ENCODE measurements around the gene RGS19.

The RGS19 gene

GRCh38 chr20:64077876-64078551 lies 1.3 kb downstream of the RGS19 start:
- no peak for DNase-seq (ENCODE audit: low read depth in 2 of 2, low spot score in 1 of 2)

GRCh38 chr20:64077541-64077875 lies 1.8 kb downstream of the RGS19 start:
- DNase-seq (ENCODE audit: low read depth in 2 of 2, low spot score in 1 of 2): no peak

- no peak for DNase-seq (ENCODE audit: low read depth in 2 of 2, low spot score in 1 of 2)
Measured at GRCh38 chr20:64077094-64077493, 2.2 kb downstream of the RGS19 start.

- DNase-seq (ENCODE audit: low read depth in 2 of 2, low spot score in 1 of 2): no peak
Measured at GRCh38 chr20:64076061-64076997, 3.0 kb downstream of the RGS19 start.

- no peak for DNase-seq (ENCODE audit: low read depth in 2 of 2, low spot score in 1 of 2)
Measured at GRCh38 chr20:64075556-64075955, 3.8 kb downstream of the RGS19 start.

- no peak for DNase-seq (ENCODE audit: low read depth in 2 of 2, low spot score in 1 of 2)
Measured at GRCh38 chr20:64074963-64075362, 4.4 kb downstream of the RGS19 start.

- no peak for DNase-seq (ENCODE audit: low read depth in 2 of 2, low spot score in 1 of 2)
Measured at GRCh38 chr20:64074184-64074789, 5.0 kb downstream of the RGS19 start.

GRCh38 chr20:64073476-64074183 lies 5.7 kb downstream of the RGS19 start:
- no peak for DNase-seq (ENCODE audit: low read depth in 2 of 2, low spot score in 1 of 2)

- DNase-seq (ENCODE audit: low read depth in 2 of 2, low spot score in 1 of 2): no peak
Measured at GRCh38 chr20:64072498-64073063, 6.7 kb downstream of the RGS19 start.

- DNase-seq (ENCODE audit: low read depth in 2 of 2, low spot score in 1 of 2): no peak
Measured at GRCh38 chr20:64071341-64072332, 7.7 kb downstream of the RGS19 start.

- no peak for DNase-seq (ENCODE audit: low read depth in 2 of 2, low spot score in 1 of 2)
Measured at GRCh38 chr20:64070244-64070993, 8.9 kb downstream of the RGS19 start.

GRCh38 chr20:64069614-64070243 lies 9.6 kb downstream of the RGS19 start:
- DNase-seq (ENCODE audit: low read depth in 2 of 2, low spot score in 1 of 2): no peak

GRCh38 chr20:64069209-64069613 lies 10.1 kb downstream of the RGS19 start:
- DNase-seq (ENCODE audit: low read depth in 2 of 2, low spot score in 1 of 2): no peak

GRCh38 chr20:64068386-64069208 lies 10.7 kb downstream of the RGS19 start:
- no peak for DNase-seq (ENCODE audit: low read depth in 2 of 2, low spot score in 1 of 2)

GRCh38 chr20:64067733-64068307 lies 11.5 kb downstream of the RGS19 start:
- DNase-seq (ENCODE audit: low read depth in 2 of 2, low spot score in 1 of 2): no peak

- DNase-seq (ENCODE audit: low read depth in 2 of 2, low spot score in 1 of 2): no peak
Measured at GRCh38 chr20:64067005-64067632, 12.2 kb downstream of the RGS19 start.

- DNase-seq (ENCODE audit: low read depth in 2 of 2, low spot score in 1 of 2): peak in 1 of 2 donors; percentile 23
Measured at GRCh38 chr20:64065974-64066343, 13.4 kb downstream of the RGS19 start.

Measured in stimulated activated CD8-positive, alpha-beta memory T cell treated with anti-CD3 and anti-CD28 coated beads, Interleukin-4, amount 100 ng/mL, for 4 hours (primary cell).